Hepatocyte (in vitro differentiated cells): ENCODE measurements around the gene PRDM16.

Experiments used
- EZH2 ChIP-seq: fragments of 200-600 bp; sonication (generic); IDR thresholded peaks from 2 replicates; pipeline ENCODE4 v1.6.1; 2016; ENCODE audit warnings: antibody characterized with exemption, mild to moderate bottlenecking, borderline replicate concordance
- EZH2phosphoT487 ChIP-seq: fragments of 200-600 bp; sonication (generic); IDR thresholded peaks from one replicate; pipeline ENCODE4 v1.6.1; 2018; ENCODE audit warnings: antibody characterized with exemption, mild to moderate bottlenecking, low read depth, moderate library complexity; ENCODE audit not compliant: unreplicated experiment, severe bottlenecking
- TF ChIP-seq, protein P1 (sequence below): fragments of 200-600 bp; sonication (generic); IDR thresholded peaks from 2 replicates; pipeline ENCODE4 v1.5.1; 2016; ENCODE audit warnings: antibody characterized with exemption, mild to moderate bottlenecking; ENCODE audit not compliant: poor library complexity

DNA sequence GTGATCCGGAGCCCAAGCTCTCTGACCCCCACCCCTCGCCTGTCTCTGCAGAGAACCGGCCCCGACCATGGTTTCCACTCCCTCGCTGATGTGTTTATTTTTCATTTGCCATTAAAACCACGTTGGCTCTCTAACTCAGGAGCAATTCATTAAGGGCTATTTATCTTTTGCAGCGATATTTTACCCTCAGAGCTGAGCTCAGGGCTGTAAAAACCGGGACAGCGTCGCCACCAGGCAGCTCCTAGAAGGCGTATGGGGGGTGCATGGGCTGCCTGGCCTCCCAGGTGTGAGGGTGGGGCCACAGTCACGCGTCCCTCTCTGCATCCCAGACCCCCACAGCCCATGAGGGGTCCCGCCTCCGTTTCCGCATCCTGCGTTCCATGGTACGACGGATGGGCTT, 71.4 kb downstream of the PRDM16 start:
- TF ChIP-seq, protein P1, sequence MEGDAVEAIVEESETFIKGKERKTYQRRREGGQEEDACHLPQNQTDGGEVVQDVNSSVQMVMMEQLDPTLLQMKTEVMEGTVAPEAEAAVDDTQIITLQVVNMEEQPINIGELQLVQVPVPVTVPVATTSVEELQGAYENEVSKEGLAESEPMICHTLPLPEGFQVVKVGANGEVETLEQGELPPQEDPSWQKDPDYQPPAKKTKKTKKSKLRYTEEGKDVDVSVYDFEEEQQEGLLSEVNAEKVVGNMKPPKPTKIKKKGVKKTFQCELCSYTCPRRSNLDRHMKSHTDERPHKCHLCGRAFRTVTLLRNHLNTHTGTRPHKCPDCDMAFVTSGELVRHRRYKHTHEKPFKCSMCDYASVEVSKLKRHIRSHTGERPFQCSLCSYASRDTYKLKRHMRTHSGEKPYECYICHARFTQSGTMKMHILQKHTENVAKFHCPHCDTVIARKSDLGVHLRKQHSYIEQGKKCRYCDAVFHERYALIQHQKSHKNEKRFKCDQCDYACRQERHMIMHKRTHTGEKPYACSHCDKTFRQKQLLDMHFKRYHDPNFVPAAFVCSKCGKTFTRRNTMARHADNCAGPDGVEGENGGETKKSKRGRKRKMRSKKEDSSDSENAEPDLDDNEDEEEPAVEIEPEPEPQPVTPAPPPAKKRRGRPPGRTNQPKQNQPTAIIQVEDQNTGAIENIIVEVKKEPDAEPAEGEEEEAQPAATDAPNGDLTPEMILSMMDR, result no peak
- TF ChIP-seq EZH2 (no peak), EZH2phosphoT487 (no peak)
